HG03520 (cell line): Measurements from ENCODE around the gene CLSTN2.

Experiments
- ATAC-seq: cut with Tn5 transposase; IDR thresholded peaks from one replicate; pipeline ENCODE4 v1.9.1; 2021; ENCODE audit warnings: mild to moderate bottlenecking, moderate library complexity; ENCODE audit not compliant: unreplicated experiment

CLSTN2 gene

DNA sequence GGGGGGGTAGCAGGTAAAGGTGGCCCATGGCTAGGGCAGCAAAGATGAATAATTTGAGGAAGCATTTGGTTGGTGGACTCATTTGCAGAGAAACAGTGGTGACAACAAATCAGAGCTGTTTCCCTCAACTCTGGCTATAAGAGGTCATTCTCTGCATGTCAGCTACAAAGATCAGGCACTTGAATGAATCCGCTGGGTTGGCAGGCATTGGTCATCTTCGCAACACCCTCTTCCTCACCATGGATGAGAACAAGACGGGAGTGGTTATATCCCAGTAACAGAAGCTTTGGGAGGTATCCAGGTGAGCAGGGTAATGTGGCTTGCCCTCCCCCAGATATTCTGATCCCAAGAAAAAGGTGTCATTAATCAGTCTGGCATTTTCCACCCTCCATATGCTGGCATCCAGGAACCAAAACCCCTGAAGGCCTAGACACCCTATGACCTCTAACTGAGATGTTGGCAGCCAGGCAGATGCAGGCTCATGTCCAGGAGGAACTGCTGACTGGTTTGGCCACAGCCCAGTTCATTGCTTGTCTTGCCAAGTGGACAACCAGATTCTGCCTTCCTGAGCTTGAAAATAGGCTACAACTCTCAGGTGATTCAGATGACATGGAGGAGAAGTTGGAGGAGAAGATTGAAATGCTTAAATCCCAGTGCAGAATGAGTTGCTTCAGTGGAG lies 634.0 kb downstream of the CLSTN2 start:
- no peak for ATAC-seq

DNA sequence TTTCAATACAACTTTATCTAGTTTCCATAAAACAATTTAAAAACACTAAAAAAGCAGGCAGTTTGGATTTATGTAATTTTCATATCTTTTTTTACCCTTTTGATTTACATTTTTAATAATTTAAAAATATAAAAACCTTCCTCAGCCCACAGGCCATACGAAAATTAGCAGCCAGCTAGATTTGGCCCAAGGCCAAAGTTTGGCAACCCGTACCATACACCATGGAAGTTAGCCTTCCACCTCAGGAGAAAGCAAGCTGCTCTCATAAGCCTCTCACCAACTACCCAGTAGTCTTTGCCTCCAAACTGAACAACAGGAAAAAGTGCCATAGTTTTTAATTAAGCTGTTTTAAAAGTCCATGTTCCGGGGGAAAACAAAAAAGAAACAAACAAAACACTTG lies 635.6 kb downstream of the CLSTN2 start:
- no peak for ATAC-seq

DNA sequence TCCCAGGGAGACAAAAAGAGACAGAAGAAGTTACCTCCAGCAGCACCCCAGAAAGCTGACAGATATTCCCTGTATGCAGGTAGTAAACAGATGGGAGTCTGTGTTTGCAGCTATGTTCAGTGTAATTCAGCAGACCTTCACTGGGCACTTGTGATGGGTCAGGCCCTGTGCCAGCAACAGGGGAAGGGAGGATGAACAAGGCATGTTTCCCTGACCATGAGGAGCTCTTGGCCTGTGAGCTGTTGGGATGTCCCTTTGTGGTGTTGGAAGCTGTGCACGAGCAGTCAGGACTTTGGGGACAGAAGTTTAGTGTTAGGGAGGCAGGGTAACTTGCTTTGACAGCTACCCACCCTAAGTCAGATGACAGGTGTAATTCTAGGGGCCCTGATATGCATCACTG lies 636.9 kb downstream of the CLSTN2 start:
- ATAC-seq = no peak

DNA sequence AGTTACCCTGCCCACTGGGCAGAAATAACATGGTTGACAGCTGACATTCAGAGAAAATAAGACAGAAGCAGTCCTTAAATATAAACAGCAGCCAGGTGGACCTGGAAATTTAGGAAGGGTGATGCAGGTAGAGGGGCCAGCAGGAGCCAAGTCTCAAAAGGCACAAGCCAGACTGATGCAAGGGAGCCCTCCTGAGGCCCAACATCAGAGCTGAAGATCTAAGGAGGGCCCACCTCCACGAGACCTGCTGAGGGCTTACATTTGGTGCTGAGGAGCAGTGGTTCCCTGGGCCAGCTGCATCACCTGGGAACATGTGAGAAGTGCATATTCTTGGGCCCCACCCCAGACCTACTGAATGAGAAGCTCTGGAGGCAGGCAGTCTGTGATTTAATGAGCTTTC lies 637.3 kb downstream of the CLSTN2 start:
- no peak for ATAC-seq

DNA sequence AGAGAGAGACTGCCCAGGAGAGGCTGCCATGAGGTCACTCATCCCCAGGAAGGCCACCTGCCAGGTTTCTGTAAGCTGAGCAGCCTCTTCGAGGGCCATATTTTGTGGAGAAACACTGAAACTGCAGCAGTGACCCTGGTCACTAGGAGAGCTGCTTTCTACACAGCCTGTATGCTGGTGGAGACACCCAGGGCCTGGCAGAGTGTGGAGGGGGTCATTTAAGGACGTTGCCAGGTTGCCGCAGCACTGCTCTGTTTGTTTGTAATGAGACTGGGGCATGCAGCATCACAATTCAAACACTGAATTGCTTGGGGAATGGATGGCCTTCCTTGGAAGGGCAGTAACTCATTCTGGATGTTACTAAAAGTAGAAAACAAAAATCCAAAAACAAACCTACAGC lies 638.0 kb downstream of the CLSTN2 start:
- no peak for ATAC-seq

DNA sequence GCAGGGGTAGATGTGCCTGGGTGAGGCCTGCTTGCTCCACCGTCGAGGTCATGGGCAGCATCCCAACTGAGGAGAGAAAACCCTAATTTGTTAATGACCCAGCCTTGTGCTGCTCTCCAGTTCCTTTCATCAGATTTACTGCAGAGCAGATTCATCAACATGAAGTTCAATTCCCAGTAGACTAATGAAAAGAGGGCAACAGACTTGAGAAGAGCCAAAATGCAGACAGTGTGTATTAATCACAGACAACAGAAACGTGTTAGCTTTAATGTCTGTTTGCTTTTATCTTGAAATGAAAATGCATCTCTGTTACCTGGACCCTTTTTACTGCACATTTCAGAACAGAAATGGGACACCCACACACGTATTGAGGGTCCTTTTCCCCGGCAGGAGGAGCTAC lies 639.4 kb downstream of the CLSTN2 start:
- no peak for ATAC-seq

DNA sequence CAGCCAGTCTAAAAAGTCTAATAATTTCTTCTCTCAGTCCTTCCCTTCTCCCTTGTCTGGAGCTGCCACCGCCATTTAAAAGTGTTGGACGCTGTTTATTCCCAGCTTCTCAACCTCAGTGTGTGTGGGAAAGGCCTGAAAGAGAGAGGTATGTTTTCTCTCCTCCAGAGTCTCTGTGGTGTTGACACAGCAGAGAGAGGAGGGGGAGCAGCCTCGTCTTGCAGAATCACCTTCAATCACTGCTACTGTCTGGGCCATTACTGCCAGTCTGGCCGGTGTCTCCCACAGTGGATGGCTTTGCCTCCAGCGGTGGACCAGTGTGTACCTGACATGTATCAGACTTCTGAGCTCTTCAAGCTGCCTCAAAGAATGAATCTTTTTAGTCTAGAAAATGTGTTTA lies 641.5 kb downstream of the CLSTN2 start:
- ATAC-seq = no peak

DNA sequence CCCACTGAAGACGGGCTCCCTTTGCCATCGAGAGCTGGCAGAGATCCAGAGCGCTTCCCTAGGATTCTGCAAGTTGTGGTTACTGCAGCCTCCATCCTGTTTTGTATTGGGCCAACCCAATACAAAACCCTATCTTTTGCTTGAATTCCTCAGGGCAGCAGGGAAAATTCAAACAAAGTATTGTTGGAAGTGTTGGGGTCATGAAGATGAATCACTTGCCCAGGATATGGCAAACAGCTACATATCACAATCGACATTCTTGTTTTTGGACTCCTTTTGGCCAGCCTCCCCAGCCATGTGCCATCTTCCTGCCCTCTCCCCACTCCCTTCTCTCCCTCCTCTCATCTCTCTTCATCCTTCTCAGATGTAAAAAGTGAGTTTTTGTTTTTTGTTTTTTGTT lies 642.9 kb downstream of the CLSTN2 start:
- no peak for ATAC-seq

DNA sequence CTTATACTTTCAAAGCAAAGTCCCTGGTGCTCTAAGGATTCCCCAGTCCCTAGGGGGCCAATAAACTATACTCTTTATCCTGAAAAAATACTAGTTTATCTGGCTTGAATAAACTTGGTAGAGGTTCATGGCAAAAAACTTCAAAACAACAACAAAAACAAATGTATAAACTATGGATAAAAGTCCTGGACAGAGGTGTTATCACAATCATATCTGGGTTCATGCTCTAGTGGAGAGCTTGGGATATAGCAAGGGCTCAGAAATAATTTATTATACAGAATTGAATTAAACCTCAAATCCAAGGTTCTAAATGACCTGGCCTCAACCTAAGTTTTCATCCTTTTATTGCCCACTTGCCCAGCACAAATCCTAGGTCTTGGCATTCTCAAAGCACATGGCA lies 644.3 kb downstream of the CLSTN2 start:
- ATAC-seq = no peak

DNA sequence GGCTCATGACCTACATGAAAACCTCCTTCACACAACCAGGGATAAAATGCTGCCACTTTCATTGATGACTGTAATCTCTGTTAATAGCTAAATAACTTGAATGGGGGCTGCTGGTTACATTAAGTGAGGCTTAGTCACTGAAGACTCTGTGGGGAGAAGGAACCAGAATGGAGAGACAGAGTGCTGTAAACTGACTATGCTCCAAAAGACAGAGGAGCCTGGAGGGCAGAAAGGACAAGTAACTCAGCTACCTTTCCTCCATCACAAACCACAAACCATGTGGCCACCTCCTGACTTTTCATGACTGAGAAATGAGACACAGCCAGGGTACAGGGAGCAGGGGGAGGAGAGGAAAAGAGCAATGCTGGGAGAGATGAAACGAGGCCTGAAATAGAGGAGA lies 645.8 kb downstream of the CLSTN2 start:
- ATAC-seq = no peak

DNA sequence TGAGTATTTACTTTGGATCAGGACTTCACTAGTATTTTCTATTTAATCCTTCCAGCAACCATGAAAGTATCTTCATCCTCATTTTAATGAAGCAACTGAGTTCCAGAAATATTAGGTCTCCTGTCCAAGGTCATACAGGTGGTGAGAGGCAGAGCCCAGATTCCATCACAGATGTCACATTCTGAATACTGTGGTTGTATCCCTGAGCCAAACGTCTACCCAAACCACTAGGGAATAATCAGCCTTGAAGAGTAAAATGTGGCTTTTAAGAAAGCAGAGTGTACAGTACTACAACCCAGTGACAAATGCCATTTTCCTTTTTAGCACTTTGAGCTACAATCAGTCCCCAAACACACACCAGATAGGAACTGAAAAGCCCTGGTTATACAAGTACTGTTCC lies 649.6 kb downstream of the CLSTN2 start:
- ATAC-seq = no peak

DNA sequence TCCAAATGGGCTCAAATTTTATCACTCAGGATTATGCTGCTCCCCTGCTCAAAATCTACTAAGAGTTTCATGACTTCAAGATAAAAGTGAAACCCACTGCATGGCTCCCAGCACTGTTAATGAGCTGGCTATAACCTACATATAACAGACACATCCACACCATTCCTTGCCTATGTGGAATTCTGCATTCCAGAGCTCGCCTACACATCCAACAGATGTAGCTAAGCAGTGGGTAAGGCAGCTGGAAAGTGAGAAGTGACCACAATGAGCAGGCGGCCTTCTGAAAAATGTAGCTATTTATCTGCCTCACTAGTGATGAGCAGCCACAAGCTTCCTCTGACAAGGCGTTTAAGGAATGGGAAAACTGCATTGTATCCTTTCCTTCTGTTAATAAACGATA lies 650.8 kb downstream of the CLSTN2 start:
- ATAC-seq = no peak

DNA sequence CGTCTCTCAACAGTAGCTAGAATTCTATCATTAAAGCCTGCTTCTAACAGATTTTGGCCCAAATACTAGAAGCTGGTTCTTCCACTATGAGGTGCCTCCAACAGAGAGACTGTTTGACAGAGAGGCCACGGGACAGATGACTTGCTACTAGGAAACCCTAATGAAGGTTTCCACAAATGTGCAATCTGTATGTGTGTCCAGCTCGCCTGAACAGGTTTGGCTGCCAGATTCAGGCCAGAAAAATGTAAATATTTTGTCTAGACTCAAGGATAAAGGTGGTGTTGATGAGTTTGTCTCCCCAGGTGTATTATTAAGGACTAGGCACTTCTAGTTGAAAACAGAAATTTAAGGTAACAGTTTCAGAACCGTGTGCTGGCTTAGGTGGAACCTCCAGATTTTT lies 651.3 kb downstream of the CLSTN2 start:
- no peak for ATAC-seq

DNA sequence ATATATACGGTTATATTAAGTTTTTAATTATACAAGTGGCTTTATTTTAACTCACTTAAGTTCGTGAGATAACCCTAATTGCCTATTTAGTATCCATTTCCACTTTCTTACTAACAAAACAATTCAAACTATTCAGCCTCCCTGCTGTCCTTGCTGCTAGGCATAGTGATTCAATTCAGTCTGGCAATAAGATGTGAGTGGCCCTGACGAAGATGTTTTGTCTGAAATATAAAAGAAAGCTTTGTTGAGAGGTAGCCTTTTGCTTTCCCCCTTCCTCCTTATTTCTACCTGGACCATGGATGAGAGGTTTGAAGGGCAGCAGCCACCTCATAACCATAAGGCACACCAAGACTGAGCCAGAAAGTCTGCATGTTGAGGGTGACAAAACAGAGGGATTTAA lies 653.6 kb downstream of the CLSTN2 start:
- ATAC-seq = no peak

DNA sequence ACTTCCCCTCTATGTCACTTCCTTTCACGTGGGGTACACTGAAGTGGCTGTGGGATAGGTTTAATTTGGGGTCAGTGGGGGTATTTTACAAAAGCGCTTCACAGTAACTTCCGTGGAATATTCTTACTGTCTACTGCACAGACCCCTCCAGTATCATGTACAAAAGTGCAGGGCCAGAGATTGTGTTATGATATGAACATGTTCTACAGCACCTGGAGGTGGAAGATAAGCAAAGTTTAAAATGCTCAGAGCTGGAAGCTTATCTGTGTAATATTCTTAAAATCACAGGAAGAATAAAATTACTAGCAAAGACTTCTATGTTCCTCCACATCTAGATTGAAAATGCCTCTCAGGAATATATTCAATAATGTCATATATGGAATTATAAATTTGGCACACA lies 658.8 kb downstream of the CLSTN2 start:
- no peak for ATAC-seq

DNA sequence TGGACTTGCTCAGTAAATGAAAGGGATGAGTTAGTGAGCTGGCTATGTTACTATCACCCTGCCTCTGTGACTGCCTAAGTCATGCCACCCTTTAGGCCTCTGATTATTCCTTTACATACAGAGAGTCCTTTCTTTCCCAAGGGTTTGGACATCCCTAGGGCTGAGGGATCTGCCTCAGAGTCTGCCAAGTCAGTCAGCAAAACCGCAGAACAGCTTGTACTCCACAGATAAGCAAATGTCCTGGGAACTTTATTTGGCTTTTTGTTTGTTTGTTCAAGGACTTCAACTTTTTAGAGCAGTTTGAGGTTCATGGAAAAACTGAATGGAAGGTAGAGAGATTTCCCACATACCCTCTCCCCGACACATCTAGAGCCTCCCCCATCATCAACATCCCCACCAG lies 660.3 kb downstream of the CLSTN2 start:
- ATAC-seq = no peak

DNA sequence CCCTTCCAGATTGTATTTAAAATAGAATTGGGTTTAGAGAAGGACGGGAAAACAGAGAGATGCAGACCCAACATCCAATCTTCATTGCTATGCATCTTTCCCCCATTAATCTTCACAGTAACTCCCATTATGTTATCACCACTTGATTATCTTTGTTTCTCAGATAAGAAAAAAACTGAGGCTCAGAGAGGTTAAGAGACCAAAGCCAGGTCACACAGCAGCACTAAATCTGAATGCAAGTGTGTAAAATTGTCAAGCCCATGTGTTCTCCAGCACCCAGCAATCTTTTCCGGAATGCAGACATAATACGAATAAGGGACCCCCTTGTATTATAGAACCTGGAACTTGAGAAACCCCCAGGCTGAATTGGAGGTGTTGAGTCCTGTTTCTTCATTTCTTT lies 662.4 kb downstream of the CLSTN2 start:
- ATAC-seq = no peak

DNA sequence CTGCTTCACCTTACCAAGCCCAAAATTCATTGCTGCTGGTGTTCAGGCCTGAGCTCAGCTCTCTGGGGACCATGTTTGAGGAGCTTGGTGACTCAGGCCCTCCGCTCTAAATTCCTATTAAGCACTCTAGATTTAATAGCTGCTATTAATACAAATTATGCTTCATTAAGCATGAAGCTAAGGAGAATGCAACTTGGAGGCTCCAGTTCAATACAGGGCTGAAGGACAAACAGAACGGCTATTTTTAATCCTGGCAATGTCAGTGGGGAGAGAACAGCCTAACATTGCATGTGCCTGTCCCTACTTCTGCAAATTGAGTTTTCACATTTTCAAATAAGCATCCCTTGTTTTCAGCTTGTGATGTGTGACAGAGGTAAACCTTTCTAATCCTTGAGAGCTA lies 662.8 kb downstream of the CLSTN2 start:
- ATAC-seq = no peak

DNA sequence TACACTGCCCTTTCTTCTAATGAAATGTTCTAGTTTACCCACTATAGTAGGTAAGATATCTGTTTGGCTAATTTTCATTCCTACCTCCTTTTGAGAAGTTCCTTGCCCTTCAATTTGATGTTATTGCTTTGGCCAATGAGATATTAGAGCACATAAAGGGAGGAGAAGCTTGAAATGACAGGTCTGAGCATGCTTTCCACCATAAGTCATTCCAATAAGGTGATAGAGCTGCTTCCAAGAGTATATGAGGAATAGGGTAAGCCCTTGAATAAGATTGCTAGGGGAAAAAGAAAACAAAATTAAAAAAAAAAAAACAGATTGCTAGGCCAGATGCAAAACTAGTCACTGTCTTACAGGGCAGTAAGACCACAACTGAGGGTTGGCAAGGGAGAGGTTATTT lies 664.0 kb downstream of the CLSTN2 start:
- ATAC-seq = no peak

DNA sequence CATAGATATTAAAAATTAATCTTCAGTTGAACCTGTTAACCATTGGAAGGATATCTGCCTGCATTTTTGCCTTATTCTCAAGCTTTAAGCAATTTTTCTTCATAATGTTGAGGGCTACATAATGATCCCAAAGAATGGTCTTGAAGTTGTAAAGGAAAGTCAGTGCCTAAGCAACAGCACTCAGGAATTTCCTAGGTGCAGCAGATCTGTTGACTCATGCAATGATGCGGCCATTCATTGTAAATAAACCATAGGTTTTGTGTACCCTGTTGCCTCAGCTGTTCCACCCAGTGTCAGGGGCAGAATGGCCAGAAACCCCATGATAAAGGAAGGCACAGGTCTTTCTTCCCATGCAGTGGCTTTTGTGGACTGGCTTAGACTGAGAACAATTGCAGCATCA lies 664.5 kb downstream of the CLSTN2 start:
- no peak for ATAC-seq

DNA sequence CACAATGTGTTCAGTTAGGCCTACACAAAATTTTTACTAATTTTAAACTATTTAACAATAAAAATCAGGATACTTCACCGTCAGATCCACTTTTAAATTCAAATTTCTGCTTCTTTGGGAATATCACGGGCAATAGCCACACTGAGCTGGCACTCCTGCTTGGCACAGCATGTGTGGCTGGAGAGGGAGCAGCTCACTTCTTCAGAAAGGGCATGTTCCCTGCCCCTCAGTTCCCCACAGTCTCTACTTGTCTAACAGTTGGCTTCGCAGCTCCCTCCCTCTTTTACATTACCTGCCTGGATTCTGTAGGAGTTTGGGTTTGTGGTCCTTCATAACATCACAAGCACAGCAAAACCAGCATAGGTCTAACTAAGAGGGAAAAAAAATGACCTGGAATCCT lies 666.9 kb downstream of the CLSTN2 start:
- no peak for ATAC-seq

DNA sequence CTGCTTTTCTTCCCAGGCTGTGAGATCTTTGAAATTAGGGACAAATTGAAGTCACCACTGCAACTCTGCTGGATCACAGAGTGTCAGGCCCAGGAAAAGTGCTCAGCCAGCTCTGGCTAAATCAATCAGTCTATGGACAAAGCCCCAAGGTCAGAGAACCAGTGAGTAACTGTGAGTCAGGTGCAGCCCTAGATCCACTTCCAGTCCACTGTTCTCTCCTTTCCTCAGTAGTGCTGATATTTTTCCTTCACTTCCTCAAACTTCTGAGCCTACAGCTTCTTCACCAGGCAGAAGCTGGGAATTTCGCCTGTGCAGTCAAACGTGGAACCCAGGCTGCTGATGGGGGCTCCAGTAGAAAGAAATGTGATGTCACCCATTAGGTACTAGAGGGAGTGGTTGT lies 667.8 kb downstream of the CLSTN2 start:
- no peak for ATAC-seq

DNA sequence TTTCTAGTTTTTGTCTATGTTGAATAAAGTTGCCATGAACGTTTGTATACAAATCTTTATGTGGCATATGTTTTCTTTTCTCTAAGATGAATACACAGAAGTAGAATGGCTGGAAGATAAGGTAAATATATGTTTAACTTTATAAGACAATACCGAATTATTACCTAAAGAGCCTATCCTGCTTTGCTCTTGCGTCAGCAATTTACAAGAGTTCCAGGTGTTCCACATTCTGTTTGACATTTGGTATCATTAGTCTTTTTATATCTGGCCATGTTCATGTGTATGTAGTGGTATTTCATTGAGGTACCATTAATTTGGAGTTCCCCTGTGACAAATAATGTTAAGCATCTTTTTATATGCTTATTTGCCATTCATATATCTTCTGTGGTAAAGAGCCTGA lies 668.8 kb downstream of the CLSTN2 start:
- no peak for ATAC-seq

DNA sequence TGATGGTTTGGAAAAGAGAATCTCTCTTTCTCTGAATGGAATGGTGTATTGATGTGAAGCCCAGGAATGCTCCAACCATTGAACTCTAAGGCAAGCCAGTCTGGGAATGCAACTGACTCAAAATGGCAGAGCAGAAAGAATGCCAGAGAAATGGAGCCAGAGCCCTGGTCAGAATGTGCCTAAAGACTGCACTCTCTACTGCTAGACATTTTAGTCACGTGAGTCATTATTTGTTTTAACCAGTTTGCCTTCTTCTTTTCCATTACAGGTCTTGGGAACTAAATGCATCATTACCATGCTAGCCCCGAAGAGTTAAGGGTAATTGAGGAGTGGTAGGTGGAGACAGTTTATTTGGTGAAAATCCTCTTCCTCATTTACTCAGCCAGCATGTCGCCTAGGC lies 675.6 kb downstream of the CLSTN2 start:
- no peak for ATAC-seq
